PC-3 (cell line): Measurements from ENCODE around the gene TRH. TPM values are rescaled to one million over a fixed set of nuclear protein-coding genes. Genes with fewer than 3 reads are reported as not detected.

ENCODE experiments used
- ATAC-seq: fragments of 200-7000 bp; cut with Tn5 transposase; 2 replicates; pipeline ENCODE4 v1.9.1; 2020; ENCODE audit warnings: mild to moderate bottlenecking, moderate library complexity
- BruUV-seq: library from RNA; stranded (reverse); fragments of 400-500 nt; replicated peaks from 2 replicates; lab custom pipeline; 2021; lab: Mats Ljungman, UMichigan
- CTCF ChIA-PET: fragments of 300-600 bp; sonication (Branson Sonifier 250); formaldehyde crosslinking; loops from one replicate; lab custom pipeline; 2022; ENCODE audit warnings: antibody characterized with exemption; lab: Charles Lee
- POLR2A ChIA-PET: fragments of 300-600 bp; sonication (Branson Sonifier 250); formaldehyde crosslinking; loops from one replicate; lab custom pipeline; 2022; ENCODE audit warnings: antibody characterized with exemption; ENCODE audit not compliant: unreplicated experiment; lab: Charles Lee
- DNase-seq: peaks from one replicate; pipeline ENCODE4 v3.0.0-alpha.2; 2015
- H2AFZ ChIP-seq: fragments of 300-600 bp; sonication (generic); 2 replicates; pipeline ENCODE4 v1.6.0; 2016; ENCODE audit warnings: antibody characterized with exemption, low read length
- H3F3A ChIP-seq: fragments of 300-600 bp; sonication (generic); one replicate; pipeline ENCODE4 v1.6.0; 2017; ENCODE audit warnings: antibody characterized with exemption, low read length, control low read depth, mild to moderate bottlenecking; ENCODE audit not compliant: unreplicated experiment
- H3K27ac ChIP-seq: fragments of 300-600 bp; sonication (generic); 2 replicates; pipeline ENCODE4 v1.5.1; 2016; ENCODE audit warnings: mild to moderate bottlenecking, low read length
- H3K27me3 ChIP-seq: fragments of 300-600 bp; sonication (generic); 2 replicates; pipeline ENCODE4 v1.6.1; 2016; ENCODE audit warnings: low read length, mixed read lengths
- H3K36me3 ChIP-seq: fragments of 300-600 bp; sonication (generic); 2 replicates; pipeline ENCODE4 v1.6.1; 2016; ENCODE audit warnings: low read depth, mixed run types, low read length, mixed read lengths
- H3K4me1 ChIP-seq: fragments of 300-600 bp; sonication (generic); 2 replicates; pipeline ENCODE4 v1.5.1; 2016; ENCODE audit warnings: low read length; ENCODE audit not compliant: insufficient read depth
- H3K4me2 ChIP-seq: fragments of 300-600 bp; sonication (generic); 2 replicates; pipeline ENCODE4 v1.6.0; 2016; ENCODE audit warnings: low read length
- H3K4me3 ChIP-seq: fragments of 300-600 bp; sonication (generic); 2 replicates; pipeline ENCODE4 v1.5.1; 2016; ENCODE audit warnings: mild to moderate bottlenecking, low read length, mixed read lengths
- H3K79me2 ChIP-seq: fragments of 300-600 bp; sonication (generic); 2 replicates; pipeline ENCODE4 v1.6.1; 2017; ENCODE audit warnings: low read length, mixed read lengths
- H3K9ac ChIP-seq: fragments of 300-600 bp; sonication (generic); 2 replicates; pipeline ENCODE4 v1.6.0; 2016; ENCODE audit warnings: mild to moderate bottlenecking, low read length
- H3K9me2 ChIP-seq: fragments of 300-600 bp; sonication (generic); replicated peaks from 2 replicates; pipeline ENCODE4 v1.6.1; 2016; ENCODE audit warnings: mixed run types, low read length, mixed read lengths
- H3K9me3 ChIP-seq: fragments of 300-600 bp; sonication (generic); 2 replicates; pipeline ENCODE4 v1.6.1; 2016; ENCODE audit warnings: low read length, mixed read lengths
- H4K20me1 ChIP-seq: fragments of 300-600 bp; sonication (generic); 2 replicates; pipeline ENCODE4 v1.6.1; 2016; ENCODE audit warnings: low read length, mixed read lengths
- CTCF ChIP-seq: fragments of 300-600 bp; sonication (generic); conservative IDR thresholded peaks from 2 replicates; pipeline ENCODE4 v1.5.1; 2017; ENCODE audit warnings: antibody characterized with exemption, low read depth, mild to moderate bottlenecking, low read length
- EZH2 ChIP-seq: fragments of 300-600 bp; sonication (generic); IDR thresholded peaks from one replicate; pipeline ENCODE4 v1.6.1; 2017; ENCODE audit warnings: antibody characterized with exemption, mild to moderate bottlenecking, low read length; ENCODE audit not compliant: unreplicated experiment
- EZH2phosphoT487 ChIP-seq: fragments of 300-600 bp; sonication (generic); IDR thresholded peaks from 2 replicates; pipeline ENCODE4 v1.6.1; 2018; ENCODE audit warnings: mild to moderate bottlenecking, antibody characterized with exemption, low read length, borderline replicate concordance
- intact Hi-C: fragments of 100-400 bp; cut with micrococcal nuclease; formaldehyde crosslinking; loops from 2 replicates; pipeline ENCODE4 v1.9.0; 2023
- total RNA-seq: library from RNA; depleted of rRNA; stranded (reverse); fragments of >200 nt; gene quantifications from 2 replicates; pipeline ENCODE4 v1.2.3, GENCODE V29; 2014

TRH gene
- total RNA-seq, 1 experiment from 2014 or later: not detected

DNA sequence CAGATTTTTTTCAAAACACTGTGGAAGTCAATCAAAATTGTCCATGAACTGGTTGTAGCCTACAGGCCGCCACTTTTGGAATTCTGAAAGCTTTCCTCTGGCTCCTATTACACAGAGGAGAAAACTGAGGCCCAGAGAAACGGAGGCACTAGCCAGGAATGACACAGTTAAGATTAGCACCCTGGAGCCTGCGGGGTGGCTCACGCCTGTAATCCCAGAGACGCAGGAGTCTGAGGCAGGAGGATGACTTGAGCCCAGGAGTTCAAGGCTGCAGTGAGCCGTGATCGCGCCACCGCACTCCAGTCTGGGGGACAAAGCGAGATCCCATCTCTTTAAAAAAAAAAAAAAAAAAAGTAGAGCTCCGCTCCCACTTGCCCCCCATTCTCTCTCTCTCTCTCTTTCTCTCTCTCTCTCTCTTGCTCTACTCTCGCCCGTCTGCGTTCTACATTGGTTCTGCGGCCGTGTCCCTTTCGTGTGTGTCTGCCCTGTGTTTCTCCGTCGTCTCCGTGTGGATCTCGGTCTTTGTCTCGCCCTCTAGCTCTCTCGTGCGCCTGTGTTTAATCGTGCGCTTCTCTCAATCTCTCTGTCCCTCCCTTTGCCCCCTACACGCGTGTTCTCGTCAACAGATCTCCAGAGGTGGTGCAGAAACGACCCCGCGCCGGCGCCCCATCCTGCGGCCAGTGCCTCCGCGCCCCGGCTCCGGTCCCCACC, 512 bp upstream of the TRH start:
- no peaks in the 10 kb centered on the region for H4K20me1 ChIP-seq
- H3K79me2 ChIP-seq: no peaks in the 10 kb centered on the region
- H3K9me2 ChIP-seq: no peaks in the 10 kb centered on the region
- no TSS peak for BruUV-seq
- H3K9ac ChIP-seq: no peak overlapping the region
- H2AFZ ChIP-seq: no peak overlapping the region
- H3K4me2 ChIP-seq: no peak overlapping the region
- H3F3A ChIP-seq: no peaks in the 10 kb centered on the region
- H3K36me3 ChIP-seq: no peaks in the 10 kb centered on the region
- H3K4me1 ChIP-seq: no peaks in the 10 kb centered on the region
- intact Hi-C loops: no loop called here
- ATAC-seq: no peak
- H3K27ac ChIP-seq: no peak overlapping the region
- TF ChIP-seq CTCF (no peak), EZH2phosphoT487 (no peak), EZH2 (no peak)
- DNase-seq: no peak
- H3K27me3 ChIP-seq: 0 out of 2 replicates have a peak, but pooled peaks cover 10% of the 10 kb centered on the region
- H3K4me3 ChIP-seq: no peak overlapping the region
- ChIA-PET POLR2A (no interaction called here), CTCF (interaction anchor here (0.6 kb wide), 1 partner anchor 9 kb away, joined by 3 read pairs; no protein-coding TSS in a partner anchor)
- H3K9me3 ChIP-seq: no peaks in the 10 kb centered on the region

GRCh38 chr3:129974833-129975704, 549 bp downstream of the TRH start:
- intact Hi-C loops: no loop called here
- ATAC-seq: no peak

More at GRCh38 chr3:129974833-129975704, 549 bp downstream of the TRH start:
- no peak overlapping the region for H2AFZ ChIP-seq
- CTCF ChIA-PET: no interaction called here
- no peak for DNase-seq
- no peak overlapping the region for H3K9ac ChIP-seq
- no TSS peak for BruUV-seq
- no peak overlapping the region for H3K27ac ChIP-seq
- H3F3A ChIP-seq: no peaks in the 10 kb centered on the region
- no peaks in the 10 kb centered on the region for H3K9me2 ChIP-seq
- no peaks in the 10 kb centered on the region for H3K9me3 ChIP-seq
- H3K27me3 ChIP-seq: 0 out of 2 replicates have a peak, but pooled peaks cover 17% of the 10 kb centered on the region
- no peaks in the 10 kb centered on the region for H3K36me3 ChIP-seq
- H3K4me1 ChIP-seq: no peaks in the 10 kb centered on the region
- no peak overlapping the region for H3K4me3 ChIP-seq
- no peak for TF ChIP-seq CTCF
- no peak for TF ChIP-seq EZH2
- H3K79me2 ChIP-seq: no peaks in the 10 kb centered on the region
- POLR2A ChIA-PET: no interaction called here
- no peaks in the 10 kb centered on the region for H4K20me1 ChIP-seq
- H3K4me2 ChIP-seq: no peak overlapping the region
